GM23338 (cell line): ENCODE measurements around the gene IMMP2L.
"Not testable (repeated sequence)": the region's sequence is repeated elsewhere in the genome, so short reads cannot be mapped to it uniquely, and the experiment has no call there.

Experiments used
- CREB1 ChIP-seq: fragments of 250-450 bp; sonication (Bioruptor Pico); IDR thresholded peaks from 2 replicates; pipeline ENCODE4 v1.5.0; 2020; ENCODE audit warnings: low read depth, mild to moderate bottlenecking, moderate library complexity
- EZH2 ChIP-seq: fragments of 200-600 bp; sonication (generic); IDR thresholded peaks from one replicate; pipeline ENCODE4 v1.8.0; 2017; ENCODE audit warnings: antibody characterized with exemption, mild to moderate bottlenecking, low read depth; ENCODE audit not compliant: unreplicated experiment
- EZH2phosphoT487 ChIP-seq: fragments of 200-600 bp; sonication (generic); IDR thresholded peaks from one replicate; pipeline ENCODE4 v1.8.1; 2018; ENCODE audit warnings: antibody characterized with exemption; ENCODE audit not compliant: unreplicated experiment
- JUNB ChIP-seq: IDR thresholded peaks from one replicate; pipeline ENCODE4 v1.6.1; 2016; ENCODE audit warnings: antibody characterized with exemption; ENCODE audit not compliant: unreplicated experiment
- NANOG ChIP-seq: IDR thresholded peaks from 2 replicates; pipeline ENCODE4 v1.6.1; 2016; ENCODE audit warnings: antibody characterized with exemption, borderline replicate concordance
- POLR2AphosphoS5 ChIP-seq: IDR thresholded peaks from 2 replicates; pipeline ENCODE4 v1.6.1; 2016; ENCODE audit warnings: antibody characterized with exemption, low read depth
- STAT1 ChIP-seq: IDR thresholded peaks from one replicate; pipeline ENCODE4 v1.6.1; 2016; ENCODE audit warnings: antibody characterized with exemption; ENCODE audit not compliant: unreplicated experiment
- ZNF114 ChIP-seq: fragments of 250-450 bp; sonication (Bioruptor Pico); IDR thresholded peaks from 2 replicates; pipeline ENCODE4 v1.5.0; 2020; ENCODE audit warnings: mild to moderate bottlenecking, moderate library complexity
- ZNF331 ChIP-seq: fragments of 250-450 bp; sonication (Bioruptor Pico); IDR thresholded peaks from 2 replicates; pipeline ENCODE4 v1.5.0; 2020; ENCODE audit warnings: low read depth, mild to moderate bottlenecking, moderate library complexity
- TF ChIP-seq, protein P1 (sequence below), 2 experiments: fragments of 200-600 bp in 1 of 2; sonication (generic) in 1 of 2; conservative IDR thresholded peaks; 2 replicates each; pipeline versions ENCODE4 v1.5.1 to v1.6.1; 2016 to 2017; ENCODE audit warnings: antibody characterized with exemption in 2 of 2, low read depth in 2 of 2, mild to moderate bottlenecking in 2 of 2, moderate library complexity in 1 of 2
- TF ChIP-seq, protein P2 (sequence below): IDR thresholded peaks from one replicate; pipeline ENCODE4 v1.6.1; 2018; ENCODE audit warnings: antibody characterized with exemption; ENCODE audit not compliant: unreplicated experiment
- TF ChIP-seq, protein P3 (sequence below): IDR thresholded peaks from 2 replicates; pipeline ENCODE4 v1.6.1; 2016; ENCODE audit warnings: antibody characterized with exemption
- TF ChIP-seq, protein P4 (sequence below): fragments of 250-450 bp; sonication (Bioruptor Pico); IDR thresholded peaks from 2 replicates; pipeline ENCODE4 v1.5.0; 2020; ENCODE audit warnings: mild to moderate bottlenecking, moderate library complexity

DNA sequence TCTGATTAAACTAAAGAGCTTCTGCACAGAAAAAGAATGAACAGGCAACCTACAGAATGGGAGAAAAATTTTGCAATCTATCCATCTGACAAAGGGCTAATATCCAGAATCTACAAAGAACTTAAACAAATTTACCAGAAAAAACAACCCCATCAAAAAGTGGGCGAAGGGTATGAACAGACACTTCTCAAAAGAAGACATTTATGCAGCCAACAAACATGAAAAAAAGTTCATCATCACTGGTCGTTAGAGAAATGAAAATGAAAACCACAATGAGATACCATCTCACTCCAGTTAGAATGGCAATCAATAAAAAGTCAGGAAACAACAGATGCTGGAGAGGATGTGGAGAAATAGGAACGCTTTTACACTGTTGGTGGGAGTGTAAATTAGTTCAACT, 273.9 kb downstream of the IMMP2L start:
- TF ChIP-seq, protein P1, sequence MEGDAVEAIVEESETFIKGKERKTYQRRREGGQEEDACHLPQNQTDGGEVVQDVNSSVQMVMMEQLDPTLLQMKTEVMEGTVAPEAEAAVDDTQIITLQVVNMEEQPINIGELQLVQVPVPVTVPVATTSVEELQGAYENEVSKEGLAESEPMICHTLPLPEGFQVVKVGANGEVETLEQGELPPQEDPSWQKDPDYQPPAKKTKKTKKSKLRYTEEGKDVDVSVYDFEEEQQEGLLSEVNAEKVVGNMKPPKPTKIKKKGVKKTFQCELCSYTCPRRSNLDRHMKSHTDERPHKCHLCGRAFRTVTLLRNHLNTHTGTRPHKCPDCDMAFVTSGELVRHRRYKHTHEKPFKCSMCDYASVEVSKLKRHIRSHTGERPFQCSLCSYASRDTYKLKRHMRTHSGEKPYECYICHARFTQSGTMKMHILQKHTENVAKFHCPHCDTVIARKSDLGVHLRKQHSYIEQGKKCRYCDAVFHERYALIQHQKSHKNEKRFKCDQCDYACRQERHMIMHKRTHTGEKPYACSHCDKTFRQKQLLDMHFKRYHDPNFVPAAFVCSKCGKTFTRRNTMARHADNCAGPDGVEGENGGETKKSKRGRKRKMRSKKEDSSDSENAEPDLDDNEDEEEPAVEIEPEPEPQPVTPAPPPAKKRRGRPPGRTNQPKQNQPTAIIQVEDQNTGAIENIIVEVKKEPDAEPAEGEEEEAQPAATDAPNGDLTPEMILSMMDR (conservative IDR thresholded peaks at IDR 0.05; ENCODE audit: low read depth in 2 of 2), result not testable (repeated sequence)
- not testable (repeated sequence) for TF ChIP-seq ZNF114 (CRISPR knock-in tag); NANOG; EZH2; EZH2phosphoT487; POLR2AphosphoS5; CREB1 (CRISPR knock-in tag); STAT1; ZNF331 (CRISPR knock-in tag); JUNB
- TF ChIP-seq, protein P2, sequence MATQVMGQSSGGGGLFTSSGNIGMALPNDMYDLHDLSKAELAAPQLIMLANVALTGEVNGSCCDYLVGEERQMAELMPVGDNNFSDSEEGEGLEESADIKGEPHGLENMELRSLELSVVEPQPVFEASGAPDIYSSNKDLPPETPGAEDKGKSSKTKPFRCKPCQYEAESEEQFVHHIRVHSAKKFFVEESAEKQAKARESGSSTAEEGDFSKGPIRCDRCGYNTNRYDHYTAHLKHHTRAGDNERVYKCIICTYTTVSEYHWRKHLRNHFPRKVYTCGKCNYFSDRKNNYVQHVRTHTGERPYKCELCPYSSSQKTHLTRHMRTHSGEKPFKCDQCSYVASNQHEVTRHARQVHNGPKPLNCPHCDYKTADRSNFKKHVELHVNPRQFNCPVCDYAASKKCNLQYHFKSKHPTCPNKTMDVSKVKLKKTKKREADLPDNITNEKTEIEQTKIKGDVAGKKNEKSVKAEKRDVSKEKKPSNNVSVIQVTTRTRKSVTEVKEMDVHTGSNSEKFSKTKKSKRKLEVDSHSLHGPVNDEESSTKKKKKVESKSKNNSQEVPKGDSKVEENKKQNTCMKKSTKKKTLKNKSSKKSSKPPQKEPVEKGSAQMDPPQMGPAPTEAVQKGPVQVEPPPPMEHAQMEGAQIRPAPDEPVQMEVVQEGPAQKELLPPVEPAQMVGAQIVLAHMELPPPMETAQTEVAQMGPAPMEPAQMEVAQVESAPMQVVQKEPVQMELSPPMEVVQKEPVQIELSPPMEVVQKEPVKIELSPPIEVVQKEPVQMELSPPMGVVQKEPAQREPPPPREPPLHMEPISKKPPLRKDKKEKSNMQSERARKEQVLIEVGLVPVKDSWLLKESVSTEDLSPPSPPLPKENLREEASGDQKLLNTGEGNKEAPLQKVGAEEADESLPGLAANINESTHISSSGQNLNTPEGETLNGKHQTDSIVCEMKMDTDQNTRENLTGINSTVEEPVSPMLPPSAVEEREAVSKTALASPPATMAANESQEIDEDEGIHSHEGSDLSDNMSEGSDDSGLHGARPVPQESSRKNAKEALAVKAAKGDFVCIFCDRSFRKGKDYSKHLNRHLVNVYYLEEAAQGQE, result not testable (repeated sequence)
- TF ChIP-seq, protein P3, sequence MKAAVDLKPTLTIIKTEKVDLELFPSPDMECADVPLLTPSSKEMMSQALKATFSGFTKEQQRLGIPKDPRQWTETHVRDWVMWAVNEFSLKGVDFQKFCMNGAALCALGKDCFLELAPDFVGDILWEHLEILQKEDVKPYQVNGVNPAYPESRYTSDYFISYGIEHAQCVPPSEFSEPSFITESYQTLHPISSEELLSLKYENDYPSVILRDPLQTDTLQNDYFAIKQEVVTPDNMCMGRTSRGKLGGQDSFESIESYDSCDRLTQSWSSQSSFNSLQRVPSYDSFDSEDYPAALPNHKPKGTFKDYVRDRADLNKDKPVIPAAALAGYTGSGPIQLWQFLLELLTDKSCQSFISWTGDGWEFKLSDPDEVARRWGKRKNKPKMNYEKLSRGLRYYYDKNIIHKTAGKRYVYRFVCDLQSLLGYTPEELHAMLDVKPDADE, result not testable (repeated sequence)
- TF ChIP-seq, protein P4, sequence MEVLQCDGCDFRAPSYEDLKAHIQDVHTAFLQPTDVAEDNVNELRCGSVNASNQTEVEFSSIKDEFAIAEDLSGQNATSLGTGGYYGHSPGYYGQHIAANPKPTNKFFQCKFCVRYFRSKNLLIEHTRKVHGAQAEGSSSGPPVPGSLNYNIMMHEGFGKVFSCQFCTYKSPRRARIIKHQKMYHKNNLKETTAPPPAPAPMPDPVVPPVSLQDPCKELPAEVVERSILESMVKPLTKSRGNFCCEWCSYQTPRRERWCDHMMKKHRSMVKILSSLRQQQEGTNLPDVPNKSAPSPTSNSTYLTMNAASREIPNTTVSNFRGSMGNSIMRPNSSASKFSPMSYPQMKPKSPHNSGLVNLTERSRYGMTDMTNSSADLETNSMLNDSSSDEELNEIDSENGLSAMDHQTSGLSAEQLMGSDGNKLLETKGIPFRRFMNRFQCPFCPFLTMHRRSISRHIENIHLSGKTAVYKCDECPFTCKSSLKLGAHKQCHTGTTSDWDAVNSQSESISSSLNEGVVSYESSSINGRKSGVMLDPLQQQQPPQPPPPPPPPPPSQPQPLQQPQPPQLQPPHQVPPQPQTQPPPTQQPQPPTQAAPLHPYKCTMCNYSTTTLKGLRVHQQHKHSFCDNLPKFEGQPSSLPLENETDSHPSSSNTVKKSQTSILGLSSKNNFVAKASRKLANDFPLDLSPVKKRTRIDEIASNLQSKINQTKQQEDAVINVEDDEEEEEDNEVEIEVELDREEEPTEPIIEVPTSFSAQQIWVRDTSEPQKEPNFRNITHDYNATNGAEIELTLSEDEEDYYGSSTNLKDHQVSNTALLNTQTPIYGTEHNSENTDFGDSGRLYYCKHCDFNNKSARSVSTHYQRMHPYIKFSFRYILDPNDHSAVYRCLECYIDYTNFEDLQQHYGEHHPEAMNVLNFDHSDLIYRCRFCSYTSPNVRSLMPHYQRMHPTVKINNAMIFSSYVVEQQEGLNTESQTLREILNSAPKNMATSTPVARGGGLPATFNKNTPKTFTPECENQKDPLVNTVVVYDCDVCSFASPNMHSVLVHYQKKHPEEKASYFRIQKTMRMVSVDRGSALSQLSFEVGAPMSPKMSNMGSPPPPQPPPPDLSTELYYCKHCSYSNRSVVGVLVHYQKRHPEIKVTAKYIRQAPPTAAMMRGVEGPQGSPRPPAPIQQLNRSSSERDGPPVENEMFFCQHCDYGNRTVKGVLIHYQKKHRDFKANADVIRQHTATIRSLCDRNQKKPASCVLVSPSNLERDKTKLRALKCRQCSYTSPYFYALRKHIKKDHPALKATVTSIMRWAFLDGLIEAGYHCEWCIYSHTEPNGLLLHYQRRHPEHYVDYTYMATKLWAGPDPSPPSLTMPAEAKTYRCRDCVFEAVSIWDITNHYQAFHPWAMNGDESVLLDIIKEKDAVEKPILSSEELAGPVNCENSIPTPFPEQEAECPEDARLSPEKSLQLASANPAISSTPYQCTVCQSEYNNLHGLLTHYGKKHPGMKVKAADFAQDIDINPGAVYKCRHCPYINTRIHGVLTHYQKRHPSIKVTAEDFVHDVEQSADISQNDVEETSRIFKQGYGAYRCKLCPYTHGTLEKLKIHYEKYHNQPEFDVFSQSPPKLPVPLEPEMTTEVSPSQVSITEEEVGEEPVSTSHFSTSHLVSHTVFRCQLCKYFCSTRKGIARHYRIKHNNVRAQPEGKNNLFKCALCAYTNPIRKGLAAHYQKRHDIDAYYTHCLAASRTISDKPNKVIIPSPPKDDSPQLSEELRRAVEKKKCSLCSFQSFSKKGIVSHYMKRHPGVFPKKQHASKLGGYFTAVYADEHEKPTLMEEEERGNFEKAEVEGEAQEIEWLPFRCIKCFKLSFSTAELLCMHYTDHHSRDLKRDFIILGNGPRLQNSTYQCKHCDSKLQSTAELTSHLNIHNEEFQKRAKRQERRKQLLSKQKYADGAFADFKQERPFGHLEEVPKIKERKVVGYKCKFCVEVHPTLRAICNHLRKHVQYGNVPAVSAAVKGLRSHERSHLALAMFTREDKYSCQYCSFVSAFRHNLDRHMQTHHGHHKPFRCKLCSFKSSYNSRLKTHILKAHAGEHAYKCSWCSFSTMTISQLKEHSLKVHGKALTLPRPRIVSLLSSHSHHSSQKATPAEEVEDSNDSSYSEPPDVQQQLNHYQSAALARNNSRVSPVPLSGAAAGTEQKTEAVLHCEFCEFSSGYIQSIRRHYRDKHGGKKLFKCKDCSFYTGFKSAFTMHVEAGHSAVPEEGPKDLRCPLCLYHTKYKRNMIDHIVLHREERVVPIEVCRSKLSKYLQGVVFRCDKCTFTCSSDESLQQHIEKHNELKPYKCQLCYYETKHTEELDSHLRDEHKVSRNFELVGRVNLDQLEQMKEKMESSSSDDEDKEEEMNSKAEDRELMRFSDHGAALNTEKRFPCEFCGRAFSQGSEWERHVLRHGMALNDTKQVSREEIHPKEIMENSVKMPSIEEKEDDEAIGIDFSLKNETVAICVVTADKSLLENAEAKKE (CRISPR knock-in tag), result not testable (repeated sequence)
